Activated CD4-positive, CD25-positive, alpha-beta regulatory T cell treated with anti-CD3 and anti-CD28 coated beads, Interleukin-2, amount 50 U/mL, for 72 hours (primary cell): ENCODE measurements around the gene TMC1.

Experiments
- DNase-seq: peaks from one replicate; pipeline ENCODE4 v3.0.0; 2021

TMC1 gene

DNA sequence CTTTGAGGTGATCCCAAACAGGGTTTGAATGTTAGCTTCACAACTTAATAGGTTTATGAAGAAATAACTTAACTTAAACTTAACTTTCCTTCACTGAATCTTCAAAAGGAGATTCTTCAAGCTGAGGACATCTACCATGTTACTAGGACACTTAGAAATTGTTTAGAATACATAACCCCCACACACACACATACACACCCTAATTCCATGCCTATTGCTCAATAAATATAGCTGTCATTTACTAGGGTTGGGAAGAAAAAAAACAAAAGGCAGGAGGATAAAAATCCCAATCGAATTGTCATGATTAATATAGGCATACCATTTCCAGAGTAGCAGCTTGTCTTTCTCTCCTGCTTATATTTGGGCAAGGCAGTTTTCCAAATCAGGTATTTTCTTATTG lies 363.1 kb downstream of the TMC1 start:
- DNase-seq: no peak
